ENCODE results near the gene OLFML3.

Gene OLFML3

GRCh38 chr1:114000406-114000805, 21.1 kb downstream of the OLFML3 start:
- no peaks in the 10 kb centered on the region for H3K9me3 ChIP-seq (ENCODE audit: control insufficient read depth, insufficient read depth, low read depth, low read length)
- H3K4me1 ChIP-seq (ENCODE audit: control insufficient read depth, insufficient read depth, low read length), result no peaks in the 10 kb centered on the region
- ChIA-PET CTCF (interaction anchor here (0.7 to 1.4 kb wide), 3 partner anchors 9 to 283 kb away, joined by 3 to 6 read pairs (median 5); partner anchors contain the start of gene OLFML3), POLR2A (no interaction called here)
- no peak overlapping the region for H3K27ac ChIP-seq (ENCODE audit: extremely low read depth, low read depth, low read length)
- TF ChIP-seq REPIN1 (tag by site-specific recombination; IDR thresholded peaks at IDR 0.05; ENCODE audit: low read depth) (no peak), ZNF48 (tag by site-specific recombination; IDR thresholded peaks at IDR 0.05) (no peak)
- H3K4me3 ChIP-seq (ENCODE audit: low read depth, low read length), result no peak overlapping the region
- no peaks in the 10 kb centered on the region for H3K36me3 ChIP-seq (ENCODE audit: control insufficient read depth in 2 of 2, insufficient read depth in 1 of 2, low read length in 2 of 2)

DNA sequence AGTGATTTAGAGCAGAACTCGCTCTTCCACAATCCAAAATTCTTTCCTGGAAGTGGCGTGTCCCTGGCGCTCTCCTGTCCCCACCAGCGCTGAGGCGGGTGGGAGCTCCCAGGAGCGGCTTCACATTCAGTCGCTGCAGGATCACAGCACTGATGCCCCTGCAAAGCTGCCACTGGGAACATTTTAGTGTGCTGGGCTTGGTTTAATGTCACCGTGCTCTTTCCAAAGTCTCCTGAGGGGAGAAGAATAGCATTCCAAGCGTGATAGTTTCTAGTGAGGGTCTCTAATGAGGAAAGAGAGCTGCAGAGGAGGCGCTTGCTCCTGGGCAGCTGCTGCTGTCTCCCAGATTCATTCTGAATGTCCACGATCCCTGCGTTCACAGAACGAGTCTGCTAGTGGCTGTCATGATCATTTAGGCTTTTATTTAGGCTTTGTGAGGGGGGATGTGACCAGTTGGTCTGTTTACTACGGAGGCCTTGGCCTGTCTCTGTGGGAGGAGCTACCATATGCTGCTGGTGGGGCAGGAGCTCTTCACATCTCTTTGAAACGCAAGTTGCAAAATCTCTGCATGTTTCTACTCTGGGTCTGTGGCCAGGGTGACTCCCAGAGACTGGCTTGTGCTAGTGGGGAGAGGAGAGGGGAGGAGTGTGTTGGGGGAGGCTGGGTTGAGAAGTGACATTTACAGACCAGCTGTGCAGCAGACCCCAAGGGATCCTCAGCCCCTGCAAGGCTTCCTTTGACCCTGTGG, 23.4 kb downstream of the OLFML3 start:
- H3K4me1 ChIP-seq (ENCODE audit: control insufficient read depth, insufficient read depth, low read length), result no peaks in the 10 kb centered on the region
- TF ChIP-seq, protein P1, sequence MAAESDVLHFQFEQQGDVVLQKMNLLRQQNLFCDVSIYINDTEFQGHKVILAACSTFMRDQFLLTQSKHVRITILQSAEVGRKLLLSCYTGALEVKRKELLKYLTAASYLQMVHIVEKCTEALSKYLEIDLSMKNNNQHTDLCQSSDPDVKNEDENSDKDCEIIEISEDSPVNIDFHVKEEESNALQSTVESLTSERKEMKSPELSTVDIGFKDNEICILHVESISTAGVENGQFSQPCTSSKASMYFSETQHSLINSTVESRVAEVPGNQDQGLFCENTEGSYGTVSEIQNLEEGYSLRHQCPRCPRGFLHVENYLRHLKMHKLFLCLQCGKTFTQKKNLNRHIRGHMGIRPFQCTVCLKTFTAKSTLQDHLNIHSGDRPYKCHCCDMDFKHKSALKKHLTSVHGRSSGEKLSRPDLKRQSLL (tag by site-specific recombination; IDR thresholded peaks at IDR 0.05), result no peak
- no peak for TF ChIP-seq ZNF223 (tag by site-specific recombination; IDR thresholded peaks at IDR 0.05)
- TF ChIP-seq SALL2 (tag by site-specific recombination; IDR thresholded peaks at IDR 0.05; ENCODE audit: borderline replicate concordance), result no peak
- TF ChIP-seq ZNF426 (tag by site-specific recombination; IDR thresholded peaks at IDR 0.05), result no peak
- TF ChIP-seq ZNF624 (tag by site-specific recombination; IDR thresholded peaks at IDR 0.05), result no peak
- TF ChIP-seq, protein P2, sequence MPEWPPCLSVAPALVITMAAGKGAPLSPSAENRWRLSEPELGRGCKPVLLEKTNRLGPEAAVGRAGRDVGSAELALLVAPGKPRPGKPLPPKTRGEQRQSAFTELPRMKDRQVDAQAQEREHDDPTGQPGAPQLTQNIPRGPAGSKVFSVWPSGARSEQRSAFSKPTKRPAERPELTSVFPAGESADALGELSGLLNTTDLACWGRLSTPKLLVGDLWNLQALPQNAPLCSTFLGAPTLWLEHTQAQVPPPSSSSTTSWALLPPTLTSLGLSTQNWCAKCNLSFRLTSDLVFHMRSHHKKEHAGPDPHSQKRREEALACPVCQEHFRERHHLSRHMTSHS (tag by site-specific recombination; IDR thresholded peaks at IDR 0.05), result no peak
- no peak for TF ChIP-seq WT1 (tag by site-specific recombination; IDR thresholded peaks at IDR 0.05)
- no peak for TF ChIP-seq ZNF558 (tag by site-specific recombination; IDR thresholded peaks at IDR 0.05)
- TF ChIP-seq TRIM28 (IDR thresholded peaks at IDR 0.05; ENCODE audit: borderline replicate concordance, low read length), result no peak
- no peak for TF ChIP-seq ZNF354C (tag by site-specific recombination; IDR thresholded peaks at IDR 0.05; ENCODE audit: borderline replicate concordance, low read depth)
- TF ChIP-seq ZNF664 (tag by site-specific recombination; IDR thresholded peaks at IDR 0.05), result no peak
- TF ChIP-seq OSR2 (tag by site-specific recombination; IDR thresholded peaks at IDR 0.05), result no peak
- TF ChIP-seq ATF2 (tag by site-specific recombination; IDR thresholded peaks at IDR 0.05; ENCODE audit: low read depth), result no peak
- no peak for TF ChIP-seq ZNF654 (tag by site-specific recombination; IDR thresholded peaks at IDR 0.05; ENCODE audit: low read depth)
- no peak for TF ChIP-seq HOXD13 (CRISPR knock-in tag; IDR thresholded peaks at IDR 0.05; ENCODE audit: borderline replicate concordance)
- TF ChIP-seq ZIC2 (tag by site-specific recombination; IDR thresholded peaks at IDR 0.05), result no peak
- no peaks in the 10 kb centered on the region for H3K36me3 ChIP-seq (ENCODE audit: control insufficient read depth in 2 of 2, insufficient read depth in 1 of 2, low read length in 2 of 2)
- CTCF ChIA-PET, result interaction anchor here (0.5 to 0.6 kb wide), 4 partner anchors 23 to 1445 kb away, joined by 3 to 4 read pairs (median 4); partner anchors contain the start of gene OLFML3
- no peak overlapping the region for H3K4me3 ChIP-seq (ENCODE audit: low read depth, low read length)
- H3K9me3 ChIP-seq (ENCODE audit: control insufficient read depth, insufficient read depth, low read depth, low read length), result no peaks in the 10 kb centered on the region
- no peak overlapping the region for H3K27ac ChIP-seq (ENCODE audit: extremely low read depth, low read depth, low read length)
- POLR2A ChIA-PET, result no interaction called here

GRCh38 chr1:114003431-114003830, 24.2 kb downstream of the OLFML3 start:
- H3K4me3 ChIP-seq (ENCODE audit: low read depth, low read length), result no peak overlapping the region
- H3K36me3 ChIP-seq (ENCODE audit: control insufficient read depth in 2 of 2, insufficient read depth in 1 of 2, low read length in 2 of 2), result no peaks in the 10 kb centered on the region
- CTCF ChIA-PET, result no interaction called here
- POLR2A ChIA-PET, result no interaction called here
- no peaks in the 10 kb centered on the region for H3K9me3 ChIP-seq (ENCODE audit: control insufficient read depth, insufficient read depth, low read depth, low read length)
- no peaks in the 10 kb centered on the region for H3K4me1 ChIP-seq (ENCODE audit: control insufficient read depth, insufficient read depth, low read length)
- no peak overlapping the region for H3K27ac ChIP-seq (ENCODE audit: extremely low read depth, low read depth, low read length)
- TF ChIP-seq OVOL3 (tag by site-specific recombination; IDR thresholded peaks at IDR 0.05), result no peak
- TF ChIP-seq TRIM28 (IDR thresholded peaks at IDR 0.05; ENCODE audit: borderline replicate concordance, low read length), result no peak
- TF ChIP-seq ZNF837 (tag by site-specific recombination; IDR thresholded peaks at IDR 0.05), result no peak
- no peak for TF ChIP-seq ZNF626 (tag by site-specific recombination; IDR thresholded peaks at IDR 0.05)
- TF ChIP-seq ZNF184 (tag by site-specific recombination; IDR thresholded peaks at IDR 0.05), result no peak
- no peak for TF ChIP-seq ZNF16 (tag by site-specific recombination; IDR thresholded peaks at IDR 0.05; ENCODE audit: low read depth)
- no peak for TF ChIP-seq GLI2 (tag by site-specific recombination; IDR thresholded peaks at IDR 0.05; ENCODE audit: borderline replicate concordance, low read depth)
- TF ChIP-seq ZSCAN16 (tag by site-specific recombination; IDR thresholded peaks at IDR 0.05), result no peak
- no peak for TF ChIP-seq SCRT1 (tag by site-specific recombination; IDR thresholded peaks at IDR 0.05; ENCODE audit: borderline replicate concordance)
- TF ChIP-seq ZNF138 (tag by site-specific recombination; IDR thresholded peaks at IDR 0.05; ENCODE audit: borderline replicate concordance), result no peak
- no peak for TF ChIP-seq SALL2 (tag by site-specific recombination; IDR thresholded peaks at IDR 0.05; ENCODE audit: borderline replicate concordance)
- TF ChIP-seq ZNF341 (tag by site-specific recombination; IDR thresholded peaks at IDR 0.05; ENCODE audit: low read depth), result no peak
- no peak for TF ChIP-seq ZNF529 (tag by site-specific recombination; IDR thresholded peaks at IDR 0.05; ENCODE audit: insufficient replicate concordance)
- no peak for TF ChIP-seq ZNF521 (tag by site-specific recombination; IDR thresholded peaks at IDR 0.05)

All from HEK293 (cell line).